GM12878 (cell line): ENCODE measurements around the gene KLHL2. TPM values are rescaled to one million over a fixed set of nuclear protein-coding genes. Genes with fewer than 3 reads are reported as not detected.

Source experiments
- ASH2L ChIP-seq: fragments of 300-600, 200-600 bp; sonication (generic); IDR thresholded peaks from 2 replicates; pipeline ENCODE4 v1.6.1; 2017; ENCODE audit warnings: low read depth, mild to moderate bottlenecking, borderline replicate concordance
- SPI1 ChIP-seq: IDR thresholded peaks from 2 replicates; pipeline ENCODE4 v1.6.1; 2011; ENCODE audit warnings: low read depth, mild to moderate bottlenecking, low read length, moderate library complexity, borderline replicate concordance; ENCODE audit not compliant: insufficient read depth
- polyA plus RNA-seq, 11 experiments: library from polyadenylated mRNA; depleted of rRNA in 4 of 11; unstranded in 6 of 11; stranded (reverse) in 5 of 11; fragments of >200 nt; fragmentation: Nextera tagmentation in 4 of 11; fragmentation: Illumina TruSeq in 1 of 11; extraction: Ambion mirVana in 4 of 11; extraction: Trizol in 1 of 11; gene quantifications; 1 replicate in 1 of 11; 2 replicates in 10 of 11; pipeline versions ENCODE4 v1.2.1 to v1.2.3, GENCODE V29; 2011 to 2016; ENCODE audit warnings: inconsistent platforms in 2 of 11, missing spikeins in 2 of 11, low read depth in 1 of 11
- small RNA-seq: library from RNA; depleted of rRNA; stranded (forward); fragments of <200 nt; gene quantifications from one replicate; pipeline ENCODE3, GENCODE V24; 2014
- total RNA-seq, 4 experiments: library from RNA; depleted of rRNA in 3 of 4; stranded (reverse); fragments of >200 nt in 3 of 4; fragmentation: Illumina TruSeq in 1 of 4; extraction: Trizol in 1 of 4; gene quantifications; 2 replicates each; pipeline versions ENCODE4 v1.2.1 to v1.2.3, GENCODE V29; 2013 to 2021

The KLHL2 gene
- total and polyA plus RNA-seq, 10 of the 15 experiments (the other 5 are each of a cell fraction or from before 2014, with no cell fraction given): 4.8 to 22.8 (median 12.9) TPM

DNA sequence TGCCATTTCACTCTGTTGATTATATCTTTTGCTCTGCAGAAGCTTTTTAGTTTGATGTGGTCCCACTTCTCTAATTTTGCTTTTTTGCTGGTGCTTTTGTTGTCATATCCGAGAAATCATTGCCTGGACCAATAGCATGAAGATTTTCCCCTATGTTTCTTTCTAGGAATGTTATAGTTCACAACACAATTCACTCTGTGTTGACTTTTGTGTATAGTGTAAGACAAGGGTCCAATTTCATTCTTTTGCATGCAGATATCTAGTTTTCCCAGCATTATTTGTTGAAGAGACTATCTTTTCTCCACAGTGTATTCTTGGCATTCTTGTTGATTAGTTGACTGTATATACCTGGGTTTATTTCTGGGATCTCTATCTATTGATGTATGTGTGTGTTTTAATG, 163.2 kb downstream of the KLHL2 start (continued):
- TF ChIP-seq ASH2L (no peak), SPI1 (no peak)

Small RNA genes within 50 kb of the gene (small RNA-seq; reads per million reads assigned to genes)
- not detected for gene RNU4-87P

Other genes starting within 250 kb of the KLHL2 start
- gene TRIM61, start 229.9 kb upstream of the KLHL2 start, total RNA-seq (2014; rRNA removed): 3.4 TPM in 2 replicates
- gene TRIM61, start 229.9 kb upstream of the KLHL2 start, total RNA-seq (2014; rRNA removed; fragmentation: Illumina TruSeq; extraction: Trizol): 5.2 and 5.9 TPM in 2 replicates
- 5.6 and 5.7 TPM in 2 replicates for gene TRIM61, start 229.9 kb upstream of the KLHL2 start, total RNA-seq (2021)
- gene TRIM61, start 229.9 kb upstream of the KLHL2 start, polyA plus RNA-seq (2011; rRNA removed): 3.2 and 4.0 TPM in 2 replicates
- gene TRIM61, start 229.9 kb upstream of the KLHL2 start, polyA plus RNA-seq (2014; fragmentation: Illumina TruSeq; extraction: Trizol): 5.7 and 6.1 TPM in 2 replicates
- 1 to 10 TPM; 7.1 to 9.0 TPM for gene TRIM61, start 229.9 kb upstream of the KLHL2 start, polyA plus RNA-seq (2014; fragmentation: Nextera tagmentation; extraction: Ambion mirVana)
- 3.3 TPM in 2 replicates for gene TRIM61, start 229.9 kb upstream of the KLHL2 start, polyA plus RNA-seq (2014; rRNA removed)
- gene TRIM61, start 229.9 kb upstream of the KLHL2 start, polyA plus RNA-seq (2016; fragmentation: Nextera tagmentation; extraction: Ambion mirVana): 10 to 100 TPM in 1 of 2 experiments, 1 to 10 TPM in 1; 8.5 to 10.9 TPM
- gene TRIM60, start 175.6 kb upstream of the KLHL2 start, total RNA-seq (2014; rRNA removed): not detected in 2 replicates
- not detected in 2 replicates for gene TRIM60, start 175.6 kb upstream of the KLHL2 start, total RNA-seq (2014; rRNA removed; fragmentation: Illumina TruSeq; extraction: Trizol)
- not detected in 2 replicates for gene TRIM60, start 175.6 kb upstream of the KLHL2 start, total RNA-seq (2021)
- not detected in 2 replicates for gene TRIM60, start 175.6 kb upstream of the KLHL2 start, polyA plus RNA-seq (2011; rRNA removed)
- gene TRIM60, start 175.6 kb upstream of the KLHL2 start, polyA plus RNA-seq (2014; fragmentation: Illumina TruSeq; extraction: Trizol): not detected in 2 replicates
- gene TRIM60, start 175.6 kb upstream of the KLHL2 start, polyA plus RNA-seq (2014; fragmentation: Nextera tagmentation; extraction: Ambion mirVana): not detected
- gene TRIM60, start 175.6 kb upstream of the KLHL2 start, polyA plus RNA-seq (2014; rRNA removed): not detected in 2 replicates
- gene TRIM60, start 175.6 kb upstream of the KLHL2 start, polyA plus RNA-seq (2016; fragmentation: Nextera tagmentation; extraction: Ambion mirVana): not detected
- not detected in 2 replicates for gene TRIM75, start 153.7 kb upstream of the KLHL2 start, total RNA-seq (2014; rRNA removed)
- not detected in 2 replicates for gene TRIM75, start 153.7 kb upstream of the KLHL2 start, total RNA-seq (2014; rRNA removed; fragmentation: Illumina TruSeq; extraction: Trizol)
- gene TRIM75, start 153.7 kb upstream of the KLHL2 start, total RNA-seq (2021): not detected in 2 replicates
- gene TRIM75, start 153.7 kb upstream of the KLHL2 start, polyA plus RNA-seq (2011; rRNA removed): not detected in 2 replicates
- gene TRIM75, start 153.7 kb upstream of the KLHL2 start, polyA plus RNA-seq (2014; fragmentation: Illumina TruSeq; extraction: Trizol): not detected in 2 replicates
- gene TRIM75, start 153.7 kb upstream of the KLHL2 start, polyA plus RNA-seq (2014; fragmentation: Nextera tagmentation; extraction: Ambion mirVana): not detected
- not detected in 2 replicates for gene TRIM75, start 153.7 kb upstream of the KLHL2 start, polyA plus RNA-seq (2014; rRNA removed)
- gene TRIM75, start 153.7 kb upstream of the KLHL2 start, polyA plus RNA-seq (2016; fragmentation: Nextera tagmentation; extraction: Ambion mirVana): not detected
- gene TMEM192, start 94.7 kb upstream of the KLHL2 start, total RNA-seq (2014; rRNA removed): 10.0 and 16.0 TPM in 2 replicates
- 10.1 and 10.4 TPM in 2 replicates for gene TMEM192, start 94.7 kb upstream of the KLHL2 start, total RNA-seq (2014; rRNA removed; fragmentation: Illumina TruSeq; extraction: Trizol)
- 8.9 and 10.6 TPM in 2 replicates for gene TMEM192, start 94.7 kb upstream of the KLHL2 start, total RNA-seq (2021)
- gene TMEM192, start 94.7 kb upstream of the KLHL2 start, polyA plus RNA-seq (2011; rRNA removed): 11.3 and 13.1 TPM in 2 replicates
- 13.2 and 16.0 TPM in 2 replicates for gene TMEM192, start 94.7 kb upstream of the KLHL2 start, polyA plus RNA-seq (2014; fragmentation: Illumina TruSeq; extraction: Trizol)
- 1 to 10 TPM; 1.8 to 3.8 TPM for gene TMEM192, start 94.7 kb upstream of the KLHL2 start, polyA plus RNA-seq (2014; fragmentation: Nextera tagmentation; extraction: Ambion mirVana)
- 8.6 and 10.7 TPM in 2 replicates for gene TMEM192, start 94.7 kb upstream of the KLHL2 start, polyA plus RNA-seq (2014; rRNA removed)
- gene TMEM192, start 94.7 kb upstream of the KLHL2 start, polyA plus RNA-seq (2016; fragmentation: Nextera tagmentation; extraction: Ambion mirVana): 10 to 100 TPM; 10.0 to 13.1 TPM
- gene MSMO1, start 120.1 kb downstream of the KLHL2 start, total RNA-seq (2014; rRNA removed): 121 and 184 TPM in 2 replicates
- gene MSMO1, start 120.1 kb downstream of the KLHL2 start, total RNA-seq (2014; rRNA removed; fragmentation: Illumina TruSeq; extraction: Trizol): 110 and 118 TPM in 2 replicates
- gene MSMO1, start 120.1 kb downstream of the KLHL2 start, total RNA-seq (2021): 63.6 and 67.6 TPM in 2 replicates
- 168 and 274 TPM in 2 replicates for gene MSMO1, start 120.1 kb downstream of the KLHL2 start, polyA plus RNA-seq (2011; rRNA removed)
- 109 and 157 TPM in 2 replicates for gene MSMO1, start 120.1 kb downstream of the KLHL2 start, polyA plus RNA-seq (2014; fragmentation: Illumina TruSeq; extraction: Trizol)
- gene MSMO1, start 120.1 kb downstream of the KLHL2 start, polyA plus RNA-seq (2014; fragmentation: Nextera tagmentation; extraction: Ambion mirVana): 100 to 1,000 TPM; 101 to 136 TPM
- gene MSMO1, start 120.1 kb downstream of the KLHL2 start, polyA plus RNA-seq (2014; rRNA removed): 75.5 and 98.4 TPM in 2 replicates
- 10 to 100 TPM; 68.3 to 80.7 TPM for gene MSMO1, start 120.1 kb downstream of the KLHL2 start, polyA plus RNA-seq (2016; fragmentation: Nextera tagmentation; extraction: Ambion mirVana)
- not detected in 2 replicates for gene CPE, start 171.4 kb downstream of the KLHL2 start, total RNA-seq (2014; rRNA removed)
- not detected in 2 replicates for gene CPE, start 171.4 kb downstream of the KLHL2 start, total RNA-seq (2014; rRNA removed; fragmentation: Illumina TruSeq; extraction: Trizol)
- not detected in 2 replicates for gene CPE, start 171.4 kb downstream of the KLHL2 start, total RNA-seq (2021)
- gene CPE, start 171.4 kb downstream of the KLHL2 start, polyA plus RNA-seq (2011; rRNA removed): not detected in 2 replicates
- not detected in 2 replicates for gene CPE, start 171.4 kb downstream of the KLHL2 start, polyA plus RNA-seq (2014; fragmentation: Illumina TruSeq; extraction: Trizol)
- gene CPE, start 171.4 kb downstream of the KLHL2 start, polyA plus RNA-seq (2014; fragmentation: Nextera tagmentation; extraction: Ambion mirVana): under 1 TPM in 1 of 2 experiments, not detected in 1; 0.05 TPM
- not detected in 2 replicates for gene CPE, start 171.4 kb downstream of the KLHL2 start, polyA plus RNA-seq (2014; rRNA removed)
- under 1 TPM in 1 of 2 experiments, not detected in 1; 0.14 TPM for gene CPE, start 171.4 kb downstream of the KLHL2 start, polyA plus RNA-seq (2016; fragmentation: Nextera tagmentation; extraction: Ambion mirVana)